Lung microvascular endothelial cell (primary cell): ENCODE measurements around the gene SRSF4. TPM values are rescaled to one million over a fixed set of nuclear protein-coding genes. Genes with fewer than 3 reads are reported as not detected.
"Not testable (repeated sequence)": the region's sequence is repeated elsewhere in the genome, so short reads cannot be mapped to it uniquely, and the experiment has no call there.

Source experiments
- DNase-seq, 2 donors: peaks; one replicate each; pipeline versions ENCODE4 v3.0.0 to v3.0.0-alpha.2; 2010; ENCODE audit warnings: low read depth in 2 of 2
- total RNA-seq: library from RNA; depleted of rRNA; stranded (reverse); fragments of >200 nt; gene quantifications from 2 replicates; pipeline ENCODE4 v1.2.1, GENCODE V29; 2014

SRSF4 gene
- total RNA-seq, 1 donor from 2014 or later: 35.7 TPM

DNA sequence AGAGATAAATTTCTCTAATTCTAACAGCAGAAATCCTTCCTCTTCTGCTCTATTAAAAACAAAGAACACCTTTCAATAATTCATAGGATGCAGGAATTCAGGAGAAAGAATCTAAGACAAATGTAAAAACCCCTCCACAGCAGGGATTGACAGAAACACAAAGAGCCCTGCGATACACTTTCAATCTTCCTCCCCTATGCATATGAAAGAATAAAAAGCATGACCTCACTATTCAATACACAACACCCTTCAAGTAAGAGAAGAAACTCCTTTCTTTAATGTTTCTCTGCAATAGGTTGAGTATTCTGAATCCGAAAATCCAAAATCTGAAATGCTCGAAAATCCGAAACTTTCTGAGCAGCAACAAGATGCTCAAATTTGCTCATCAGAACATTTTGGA, 17.1 kb downstream of the SRSF4 start:
- DNase-seq: no peak

DNA sequence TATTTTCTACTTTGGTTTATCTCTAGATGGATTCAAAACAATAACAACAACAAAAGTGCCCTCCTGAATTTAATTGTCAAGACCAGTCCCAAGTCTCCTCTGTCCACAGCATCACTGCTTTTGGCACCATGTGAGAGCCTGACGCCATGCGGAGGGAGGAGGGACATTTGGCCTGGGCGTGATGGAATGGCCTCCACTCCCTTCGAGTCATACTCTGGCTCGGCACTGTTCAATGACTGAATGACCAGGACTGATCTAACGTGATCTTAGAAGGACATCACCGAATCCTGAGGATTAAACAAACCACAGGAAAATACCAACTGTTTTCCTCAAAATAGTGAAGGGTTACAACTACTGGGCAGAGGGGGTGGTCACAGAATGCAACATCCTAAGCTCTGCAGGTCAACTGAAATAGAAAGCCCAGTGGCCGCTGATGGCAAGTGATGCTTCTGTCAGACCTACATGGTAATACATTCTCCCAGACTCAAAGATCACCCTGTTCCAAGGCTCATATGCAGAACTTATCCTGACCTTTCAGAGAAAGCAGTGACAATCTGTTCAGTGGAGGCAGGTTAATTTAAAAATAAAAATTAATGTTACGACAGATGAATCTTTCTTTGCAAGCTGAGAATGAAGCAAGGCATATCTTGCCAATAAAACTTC, 19.1 kb downstream of the SRSF4 start:
- DNase-seq: no peak

DNA sequence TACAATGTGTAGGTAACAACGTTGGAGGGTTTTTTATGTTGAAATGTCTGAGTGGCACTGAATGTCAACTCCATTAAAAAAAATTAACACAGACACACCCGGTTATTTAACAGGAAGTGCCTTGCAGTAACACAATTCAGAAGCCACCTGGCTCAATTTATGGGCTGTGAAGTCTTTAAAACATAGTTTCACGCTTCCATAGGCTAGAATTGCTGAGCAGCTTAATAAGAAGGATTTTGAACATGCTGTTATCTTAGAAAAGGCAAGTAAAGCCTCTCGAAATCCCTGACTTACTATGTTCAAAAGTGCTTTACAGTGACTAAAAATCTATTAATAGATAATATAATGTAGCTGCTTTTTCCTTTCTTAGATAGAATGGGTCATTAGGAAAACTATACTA, 19.7 kb downstream of the SRSF4 start:
- DNase-seq: no peak

DNA sequence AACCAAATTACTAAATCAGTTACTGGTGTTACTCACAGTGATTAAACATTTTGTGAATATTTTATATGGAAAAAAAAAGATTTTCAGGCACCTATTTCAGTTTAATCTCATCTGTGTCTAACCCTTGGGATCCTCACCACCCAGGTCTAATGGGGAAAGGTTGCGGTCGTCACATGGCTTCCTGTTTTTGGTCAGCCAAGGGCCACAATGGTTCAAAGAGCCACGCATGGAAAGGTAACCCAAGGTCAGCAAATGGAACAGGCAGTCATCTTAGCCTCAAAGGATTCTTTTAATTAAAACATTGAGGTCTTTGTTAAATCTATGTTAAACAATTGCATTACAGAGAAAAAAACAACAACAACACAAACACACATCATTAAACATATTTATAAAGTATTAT, 21.9 kb downstream of the SRSF4 start:
- no peak for DNase-seq

DNA sequence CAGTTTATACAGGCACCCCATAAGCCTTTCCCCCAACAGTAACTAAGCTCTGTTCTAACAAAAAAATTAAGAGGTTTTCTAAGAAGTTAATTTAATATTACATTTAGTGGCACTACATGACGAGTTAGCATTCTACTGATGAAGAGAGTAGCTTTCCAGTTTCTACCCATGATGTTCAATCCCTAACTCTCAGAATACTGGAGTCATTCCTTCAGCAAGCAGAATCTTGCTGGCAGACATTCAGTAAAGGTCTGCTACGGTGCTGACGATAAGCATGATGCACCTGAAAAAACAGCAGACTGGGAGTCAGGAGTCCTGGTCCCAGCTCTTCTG, 24.5 kb downstream of the SRSF4 start:
- DNase-seq: no peak

DNA sequence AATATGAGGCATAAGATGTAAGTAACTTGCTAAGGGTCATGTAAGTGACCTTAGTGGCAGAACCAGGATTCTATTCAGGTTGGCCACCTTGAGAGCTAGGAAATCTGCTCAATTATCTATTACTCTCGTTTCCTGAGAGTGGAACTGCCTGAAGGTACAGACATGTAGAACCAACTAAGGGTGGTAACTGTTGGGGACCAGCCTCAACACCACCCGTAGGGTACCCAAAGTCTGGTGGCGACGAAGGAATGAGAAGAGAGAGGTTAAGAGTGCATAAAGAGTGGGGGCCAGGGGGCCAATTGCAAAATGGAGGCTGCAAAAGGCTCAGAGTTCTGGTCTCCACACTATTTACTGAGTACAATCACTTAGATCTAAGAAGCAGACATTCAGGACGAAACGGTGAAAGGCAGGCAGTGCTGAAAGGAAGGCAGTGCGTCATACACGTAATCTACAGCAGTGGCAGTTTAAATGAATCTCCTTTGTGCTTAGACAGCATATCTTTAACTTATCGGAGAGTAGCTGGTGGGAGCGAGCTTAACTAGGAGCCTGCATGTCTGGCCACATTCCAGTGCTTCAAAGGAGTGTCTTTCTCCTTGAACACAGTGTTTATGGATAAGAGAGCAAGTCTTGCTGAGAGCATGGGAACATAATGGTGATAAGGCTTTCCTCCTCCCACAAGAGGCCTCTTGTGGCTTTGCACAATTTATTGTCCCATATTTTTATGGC, 25.0 kb downstream of the SRSF4 start:
- DNase-seq: peak; percentile 23 to 40

DNA sequence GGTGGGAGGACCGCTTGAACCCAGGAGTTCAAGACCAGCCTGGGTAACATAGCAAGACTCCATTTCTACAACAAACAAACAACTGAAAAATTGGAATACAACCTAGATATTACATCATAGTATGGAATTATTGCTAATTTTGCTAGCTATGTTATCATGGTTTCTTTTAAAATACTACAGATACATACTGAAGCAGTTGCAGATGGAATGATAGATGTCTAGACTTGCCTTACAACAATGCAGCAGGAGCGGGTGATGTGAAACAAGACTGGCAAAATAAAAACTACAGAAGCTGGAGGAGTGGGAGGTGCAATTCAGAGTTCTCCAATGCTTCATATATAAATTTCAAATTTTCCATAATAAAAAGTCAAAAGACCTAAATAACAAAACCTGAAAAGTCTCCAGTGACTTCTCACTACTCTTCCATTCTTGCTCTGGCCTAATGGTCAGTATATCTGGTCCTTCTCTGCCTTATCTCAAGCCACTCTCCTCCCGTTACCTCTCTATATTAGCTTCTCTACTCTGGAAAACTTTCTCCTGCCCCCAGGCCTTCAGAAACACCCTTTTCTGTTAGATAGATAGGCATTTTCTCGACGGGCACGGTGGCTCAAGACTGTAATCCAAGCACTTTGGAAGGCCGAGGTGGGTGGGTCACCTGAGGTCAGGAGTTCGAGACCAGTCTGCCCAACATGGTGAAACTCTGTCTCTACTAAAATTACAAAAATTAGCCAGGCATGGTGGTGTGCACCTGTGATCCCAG, 29.5 kb downstream of the SRSF4 start:
- no peak for DNase-seq

DNA sequence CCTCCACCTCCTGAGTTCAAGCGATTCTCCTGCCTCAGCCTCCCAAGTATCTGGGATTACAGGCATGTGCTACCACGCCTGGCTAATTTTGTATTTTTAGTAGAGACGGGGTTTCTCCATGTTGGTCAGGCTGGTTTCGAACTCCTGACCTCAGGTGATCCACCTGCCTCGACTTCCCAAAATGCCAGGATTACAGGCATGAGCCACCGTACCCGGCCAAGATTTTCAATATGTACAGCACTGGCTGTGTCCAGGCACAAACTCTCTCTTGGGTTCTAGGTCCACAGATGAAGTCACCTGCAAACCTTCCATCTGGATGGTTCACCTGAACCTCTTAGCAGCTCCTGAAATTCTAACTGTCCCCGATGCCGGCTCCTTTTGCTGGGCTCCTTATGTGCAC, 31.4 kb downstream of the SRSF4 start:
- not testable (repeated sequence) for DNase-seq

DNA sequence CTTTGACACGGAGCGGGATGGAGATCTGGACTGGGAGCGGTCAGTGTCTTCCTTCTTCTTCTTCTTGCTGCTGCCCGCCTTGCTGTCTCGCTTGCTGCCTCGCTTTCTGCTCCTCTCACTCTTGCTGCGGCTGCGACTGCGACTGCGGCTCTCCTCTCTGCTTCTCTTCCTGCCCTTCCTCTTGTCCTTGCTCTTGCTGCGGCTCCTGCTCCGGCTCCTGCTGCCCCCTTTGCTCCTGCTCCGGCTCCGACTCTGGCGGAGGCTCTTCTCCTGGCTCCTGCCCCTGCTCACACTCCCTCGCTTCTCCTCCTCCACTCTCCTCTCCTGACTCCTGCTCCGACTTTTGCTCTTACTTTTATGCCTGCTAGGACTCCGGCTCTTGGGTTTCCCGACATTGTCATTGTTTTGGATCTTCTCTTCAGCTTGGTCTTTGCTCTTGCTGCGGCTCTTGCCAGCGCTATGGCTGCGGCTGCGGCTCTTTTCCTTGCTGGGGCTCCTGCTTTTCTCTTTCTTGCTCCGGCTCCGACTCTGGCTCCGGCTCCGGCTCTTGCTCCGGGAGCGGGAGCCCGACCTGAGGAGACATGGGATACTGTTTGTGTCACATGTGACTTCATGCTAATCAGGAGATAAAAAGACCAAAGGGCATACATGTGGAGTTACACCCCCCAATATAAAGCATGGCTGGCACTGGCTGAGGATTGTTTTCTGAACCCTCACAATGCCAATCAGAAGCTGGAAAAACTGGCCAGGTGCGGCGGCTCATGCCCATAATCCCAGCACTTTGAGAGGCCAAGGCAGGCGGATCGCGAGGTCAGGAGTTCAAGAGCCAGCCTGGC, 32.8 kb downstream of the SRSF4 start:
- no peak for DNase-seq

DNA sequence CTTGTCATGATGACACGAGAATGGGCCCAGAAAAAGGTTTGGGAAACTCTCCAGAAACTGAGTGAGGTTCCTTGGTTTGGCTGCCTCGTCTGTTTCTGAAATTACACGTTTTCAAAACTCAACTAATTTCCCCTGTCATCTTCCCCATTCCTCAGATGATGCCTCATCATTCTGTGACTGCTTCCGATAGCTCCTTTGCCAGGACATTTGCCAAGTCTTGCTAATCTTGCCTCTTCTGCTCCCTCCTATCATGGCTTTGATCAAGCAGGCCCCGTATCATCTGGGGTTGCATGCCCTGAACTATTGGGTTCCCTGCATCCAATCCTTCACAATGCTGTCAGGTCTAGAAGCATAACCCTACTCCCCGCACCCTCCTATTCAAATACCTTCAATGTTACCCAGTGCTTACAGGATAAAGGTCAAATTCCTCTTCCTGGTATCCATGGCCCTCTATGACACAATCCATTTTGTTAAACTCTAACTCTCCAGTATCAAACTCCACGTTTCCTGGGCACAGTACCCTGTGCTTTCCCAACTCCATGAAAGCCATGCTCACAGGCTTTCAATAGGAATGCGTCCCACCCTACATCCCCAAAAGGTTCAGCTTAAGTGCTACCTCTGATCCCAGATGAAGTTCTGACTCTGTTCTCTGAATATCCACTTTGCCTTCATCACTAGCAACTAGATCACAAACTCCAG, 35.8 kb downstream of the SRSF4 start:
- peak in 1 of 2 donors; percentile 25 for DNase-seq

DNA sequence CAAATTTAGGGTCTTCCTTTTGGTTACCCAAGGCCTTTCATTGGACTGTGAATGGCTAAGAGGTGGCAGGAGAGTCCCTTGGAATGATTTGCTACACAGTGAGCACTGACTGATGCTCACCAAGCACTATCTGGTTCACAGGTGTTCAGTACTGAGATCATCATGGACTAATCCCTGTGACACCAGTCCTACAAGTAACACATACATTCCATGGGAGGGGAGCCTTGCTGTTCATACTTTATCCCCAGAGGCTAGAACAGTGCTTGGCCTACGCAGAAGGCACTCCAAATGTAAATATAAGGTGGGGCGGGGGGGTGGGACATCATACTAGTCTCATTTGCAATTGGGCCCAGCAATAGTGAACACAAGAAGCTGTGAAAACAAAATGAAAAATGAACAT, 37.5 kb downstream of the SRSF4 start:
- DNase-seq: no peak

DNA sequence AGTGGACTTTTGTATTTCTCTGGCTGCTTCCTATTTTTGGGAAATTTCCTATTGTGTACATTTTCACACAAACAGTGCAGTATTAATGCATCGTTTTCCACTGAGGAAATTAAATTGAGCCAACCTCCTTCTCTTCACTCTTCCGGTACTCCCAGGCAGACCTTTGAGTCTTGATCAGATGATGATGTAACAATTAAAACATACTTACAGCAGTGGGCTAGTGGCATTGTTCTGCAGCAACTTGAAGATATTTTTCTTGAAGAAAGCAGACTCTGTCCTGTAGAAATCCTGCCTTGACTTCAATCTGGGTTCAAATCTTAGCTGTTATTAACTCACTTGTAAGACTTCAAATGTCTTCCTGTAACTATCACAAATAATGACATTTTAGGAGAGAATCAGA, 39.0 kb downstream of the SRSF4 start:
- DNase-seq: no peak

DNA sequence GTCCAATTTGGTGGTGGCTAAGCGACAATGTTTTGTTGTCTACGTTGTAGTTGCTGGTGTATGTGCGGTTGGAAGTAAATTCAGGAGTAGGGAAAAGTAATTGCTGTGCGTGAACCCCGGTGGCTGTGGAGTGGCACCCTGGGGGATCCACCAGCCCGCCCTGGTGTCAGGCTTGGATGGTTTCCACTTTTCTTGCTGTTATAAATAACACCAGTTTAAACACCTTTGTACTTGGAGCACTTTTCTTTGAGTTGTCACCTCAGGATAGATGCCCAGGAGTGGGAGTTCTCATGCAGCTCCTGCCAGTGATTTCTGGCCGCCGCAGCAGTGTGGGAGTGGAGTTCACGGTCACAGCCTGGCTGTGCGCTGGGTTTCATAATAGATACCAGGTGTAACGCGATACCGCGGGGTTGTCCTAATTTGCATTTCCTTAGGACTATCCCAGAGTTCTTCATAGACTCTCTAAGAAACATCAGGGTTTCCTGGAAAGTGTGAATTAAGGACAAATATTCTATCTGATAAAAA, 45.2 kb downstream of the SRSF4 start:
- DNase-seq: no peak

DNA sequence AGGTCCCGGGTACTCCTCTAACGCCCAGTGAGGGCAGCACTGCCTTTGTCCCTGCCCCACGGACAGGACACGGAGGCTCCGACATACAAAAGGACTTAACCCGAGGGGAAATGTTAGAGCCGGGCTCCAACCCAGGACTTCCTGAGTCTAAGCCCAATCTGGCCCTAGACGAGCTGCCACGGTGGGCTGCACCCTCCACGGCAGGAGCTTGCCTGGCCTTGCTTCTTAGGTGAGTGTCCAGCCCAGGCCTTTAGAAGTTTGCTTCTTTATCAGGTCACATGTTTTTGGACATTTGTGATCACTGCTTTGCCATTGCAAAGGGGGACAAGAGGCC, 47.0 kb downstream of the SRSF4 start:
- no peak for DNase-seq

DNA sequence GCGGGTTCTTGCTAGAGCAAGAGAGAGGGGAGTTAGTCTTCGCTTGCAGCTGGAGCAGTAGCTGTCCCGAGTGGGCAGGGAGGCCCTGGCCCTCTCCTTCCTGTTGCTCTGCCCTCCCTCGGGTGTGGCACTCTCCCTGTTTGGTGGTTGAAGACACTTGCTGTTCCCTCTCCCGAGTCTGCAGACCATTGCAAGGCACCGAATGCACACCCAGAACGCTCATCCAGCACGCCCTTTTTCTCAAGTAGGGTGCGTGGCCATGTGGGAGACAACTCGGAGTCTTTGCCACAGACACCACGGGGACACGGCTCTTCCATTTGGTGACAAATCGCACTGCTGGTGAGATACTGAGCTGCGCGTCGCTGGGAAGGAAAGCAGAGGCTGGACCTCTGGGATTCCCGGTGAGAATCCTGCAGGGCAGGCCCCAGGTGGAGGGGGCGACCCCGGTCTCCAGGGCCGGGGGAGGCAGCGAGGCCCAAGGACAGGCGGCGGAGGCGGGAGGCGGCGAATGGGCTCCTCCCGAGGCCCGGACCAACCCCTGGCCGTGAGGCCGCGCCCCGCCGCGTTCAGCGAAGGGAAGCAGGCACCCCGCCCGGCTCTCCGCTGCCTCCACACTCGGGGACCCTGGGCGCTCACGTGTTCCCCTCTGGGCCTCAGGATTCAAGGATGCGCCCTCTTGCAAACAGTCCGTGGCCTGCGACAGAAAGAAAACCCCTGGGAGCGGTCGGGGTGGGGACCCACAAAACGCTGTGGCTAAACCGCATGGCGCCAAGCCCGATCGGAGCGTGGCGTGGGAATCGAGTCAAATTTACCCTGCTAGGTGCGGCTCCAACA, 47.6 kb downstream of the SRSF4 start:
- no peak for DNase-seq

DNA sequence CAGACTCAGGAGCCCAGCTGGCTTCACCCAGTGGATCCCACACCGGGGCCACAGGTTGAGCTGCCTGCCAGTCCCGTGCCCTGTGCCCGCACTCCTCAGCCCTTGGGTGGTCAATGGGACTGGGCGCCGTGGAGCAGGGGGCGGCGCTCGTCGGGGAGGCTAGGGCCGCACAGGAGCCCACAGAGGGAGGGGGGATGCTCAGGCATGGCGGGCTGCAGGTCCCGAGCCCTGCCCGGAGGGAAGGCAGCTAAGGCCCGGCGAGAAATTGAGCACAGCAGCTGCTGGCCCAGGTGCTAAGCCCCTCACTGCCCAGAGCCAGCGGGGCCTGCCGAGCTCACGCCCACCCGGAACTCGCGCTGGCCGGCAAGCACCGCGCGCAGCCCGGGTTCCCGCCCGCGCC, 50.6 kb downstream of the SRSF4 start:
- not testable (repeated sequence) for DNase-seq

DNA sequence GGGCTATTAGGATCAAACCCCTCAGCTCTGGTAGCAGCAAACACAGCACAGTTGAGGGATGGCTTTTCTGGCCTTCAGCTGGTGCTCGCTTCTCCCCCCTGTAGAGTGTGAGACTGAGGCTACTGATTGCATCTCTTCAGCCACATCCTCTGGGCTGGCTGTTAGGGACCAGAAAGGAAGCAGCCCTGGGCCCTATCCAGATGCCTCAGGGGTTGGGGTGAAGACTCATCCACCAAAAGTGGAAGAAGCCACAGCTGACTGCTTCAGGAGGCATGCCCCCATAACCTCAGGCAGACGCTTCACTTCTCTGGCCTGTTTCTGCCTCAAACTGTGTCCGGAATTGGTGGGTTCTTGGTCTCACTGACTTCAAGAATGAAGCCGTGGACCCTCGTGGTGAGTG, 51.8 kb downstream of the SRSF4 start:
- DNase-seq: no peak

DNA sequence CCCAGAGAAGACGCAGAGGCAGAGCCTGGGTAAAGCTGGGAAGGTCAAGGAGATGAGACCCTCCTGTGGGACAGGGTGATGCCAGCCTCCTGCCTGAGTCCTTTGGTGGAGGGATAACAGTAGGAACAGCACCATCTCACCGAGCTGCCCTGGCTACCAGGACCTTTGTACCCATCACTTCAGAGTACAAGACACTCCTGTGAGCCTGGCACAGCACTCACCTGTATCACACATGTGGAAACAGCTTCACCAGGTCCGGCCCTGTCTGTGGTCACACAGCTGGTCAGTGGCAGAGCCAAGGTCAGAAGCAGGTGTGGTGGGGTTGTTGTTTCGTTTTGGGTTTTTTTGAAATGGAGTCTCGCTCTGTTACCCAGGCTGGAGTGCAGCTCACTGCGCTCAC, 53.0 kb downstream of the SRSF4 start:
- no peak for DNase-seq

DNA sequence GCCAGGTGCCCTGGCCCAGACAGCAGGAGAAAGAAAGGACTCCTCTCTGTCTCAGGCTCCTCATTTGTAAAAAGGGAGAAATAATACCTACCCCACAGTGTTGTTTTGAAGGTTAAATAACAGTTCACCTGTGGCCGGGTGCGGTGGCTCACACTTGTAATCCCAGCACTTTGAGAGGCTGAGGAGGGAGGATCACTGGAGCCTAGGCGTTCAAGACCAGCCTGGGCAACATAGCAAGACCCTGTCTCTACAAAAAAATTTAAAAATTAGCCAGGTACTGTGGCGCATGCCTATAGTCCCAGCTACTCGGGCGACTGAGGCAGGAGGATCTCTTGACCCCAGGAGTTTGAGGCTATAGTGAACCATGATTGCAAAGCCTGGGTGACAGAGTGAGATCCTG, 55.5 kb downstream of the SRSF4 start:
- DNase-seq: no peak

DNA sequence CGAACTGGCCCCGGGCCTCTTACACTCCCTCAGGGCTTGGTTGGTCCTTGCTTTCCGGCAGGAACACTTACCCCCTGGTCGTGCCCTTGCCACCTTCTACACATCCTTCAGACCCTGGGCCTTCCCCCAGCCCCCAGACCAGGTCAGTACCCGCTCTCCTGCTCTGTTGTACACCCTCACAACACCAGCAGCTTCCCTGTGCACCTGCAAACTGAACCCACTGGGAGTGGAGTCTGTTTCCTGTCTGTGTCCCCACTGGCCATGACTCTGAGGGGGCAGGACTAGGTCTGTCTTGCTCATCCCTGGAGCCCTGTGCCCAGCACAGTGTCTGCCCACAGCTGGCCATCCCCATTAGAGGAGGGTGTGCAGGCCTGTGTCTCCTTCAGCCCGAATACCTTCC, 55.9 kb downstream of the SRSF4 start:
- no peak for DNase-seq
